ENCODE results near the gene CXCR5.

Gene CXCR5

GRCh38 chr11:118927554-118928100 lies 43.9 kb downstream of the CXCR5 start:
- TF ChIP-seq CTCF (conservative IDR thresholded peaks at IDR 0.05), result 0 out of 2 replicates have a peak, but pooled peaks have one; percentile 64
- peak overlapping the region; percentile 97 for H3K27ac ChIP-seq

- peak; percentile 98 for TF ChIP-seq CTCF (conservative IDR thresholded peaks at IDR 0.05)
- peak overlapping the region; percentile 97 for H3K27ac ChIP-seq
Measured at GRCh38 chr11:118928101-118928869, 44.6 kb downstream of the CXCR5 start.

GRCh38 chr11:118928870-118929500 lies 45.3 kb downstream of the CXCR5 start:
- H3K27ac ChIP-seq, result peak overlapping the region; percentile 97
- no peak for TF ChIP-seq CTCF (conservative IDR thresholded peaks at IDR 0.05)

GRCh38 chr11:118929501-118930093 lies 45.9 kb downstream of the CXCR5 start:
- peak overlapping the region; percentile 97 for H3K27ac ChIP-seq
- TF ChIP-seq CTCF (conservative IDR thresholded peaks at IDR 0.05), result no peak

GRCh38 chr11:118930094-118930712 lies 46.5 kb downstream of the CXCR5 start:
- peak; percentile 97 for TF ChIP-seq CTCF (conservative IDR thresholded peaks at IDR 0.05)
- peak overlapping the region; percentile 97 for H3K27ac ChIP-seq

GRCh38 chr11:118931571-118931970 lies 47.9 kb downstream of the CXCR5 start:
- TF ChIP-seq CTCF (conservative IDR thresholded peaks at IDR 0.05), result no peak
- H3K27ac ChIP-seq, result no peak overlapping the region

- H3K27ac ChIP-seq, result no peak overlapping the region; the same call in 1 of the 2 replicates
- no peak for TF ChIP-seq CTCF (conservative IDR thresholded peaks at IDR 0.05)
Measured at GRCh38 chr11:118933486-118933885, 49.8 kb downstream of the CXCR5 start.

Measured in VCaP (cell line).